Hepatocyte (in vitro differentiated cells): ENCODE measurements around the gene FLT4.

Source experiments
- CTCF ChIP-seq: fragments of 200-600 bp; sonication (generic); IDR thresholded peaks from 2 replicates; pipeline ENCODE4 v1.5.1; 2016; ENCODE audit warnings: antibody characterized with exemption, mild to moderate bottlenecking; ENCODE audit not compliant: poor library complexity
- EZH2 ChIP-seq: fragments of 200-600 bp; sonication (generic); IDR thresholded peaks from 2 replicates; pipeline ENCODE4 v1.6.1; 2016; ENCODE audit warnings: antibody characterized with exemption, mild to moderate bottlenecking, borderline replicate concordance
- EZH2phosphoT487 ChIP-seq: fragments of 200-600 bp; sonication (generic); IDR thresholded peaks from one replicate; pipeline ENCODE4 v1.6.1; 2018; ENCODE audit warnings: antibody characterized with exemption, mild to moderate bottlenecking, low read depth, moderate library complexity; ENCODE audit not compliant: unreplicated experiment, severe bottlenecking

GRCh38 chr5:180596115-180596667 is 53.2 kb downstream of the FLT4 start:
- TF ChIP-seq CTCF, result no peak
- TF ChIP-seq EZH2phosphoT487, result no peak
- TF ChIP-seq EZH2, result no peak
